Prostate gland (tissue), 2 donors: Measurements from ENCODE around the gene PITX1.

Experiments used
- CTCF ChIP-seq, 4 experiments: fragments of 200-600 bp in 2 of 4; fragments of 450-650 bp in 2 of 4; sonication (generic) in 2 of 4; IDR thresholded peaks; 1 replicate in 3 of 4; 2 replicates in 1 of 4; pipeline ENCODE4 v1.5.1; 2016 to 2019; ENCODE audit warnings: antibody characterized with exemption in 4 of 4, mild to moderate bottlenecking in 2 of 4, moderate library complexity in 2 of 4
- POLR2A ChIP-seq: fragments of 450-650 bp; IDR thresholded peaks from one replicate; pipeline ENCODE4 v1.6.1; 2016; ENCODE audit warnings: antibody characterized with exemption, mild to moderate bottlenecking

GRCh38 chr5:135041145-135041587, 7.1 kb upstream of the PITX1 start:
- no peak for TF ChIP-seq CTCF (IDR thresholded peaks at IDR 0.05)
- no peak for TF ChIP-seq POLR2A
